HCT116 (cell line): Measurements from ENCODE around the gene BNC1. TPM values are rescaled to one million over a fixed set of nuclear protein-coding genes. Genes with fewer than 3 reads are reported as not detected.
"Not testable (repeated sequence)": the region's sequence is repeated elsewhere in the genome, so short reads cannot be mapped to it uniquely, and the experiment has no call there.

Experiments
- ATAC-seq: fragments of 200-7000 bp; cut with Tn5 transposase; 2 replicates; pipeline ENCODE4 v1.9.1; 2020; ENCODE audit warnings: mild to moderate bottlenecking, moderate library complexity
- BruUV-seq: library from RNA; stranded (reverse); fragments of 400-500 nt; replicated peaks from 2 replicates; lab custom pipeline; 2021; lab: Mats Ljungman, UMichigan
- CTCF ChIA-PET: fragments of 300-600 bp; sonication (Branson Sonifier 250); formaldehyde crosslinking; loops from one replicate; lab custom pipeline; 2021; ENCODE audit warnings: antibody characterized with exemption; lab: Charles Lee
- POLR2A ChIA-PET: fragments of 300-600, 350-600 bp; sonication (Branson Sonifier 250); formaldehyde crosslinking; loops from one replicate; lab custom pipeline; 2021; ENCODE audit warnings: antibody characterized with exemption; lab: Charles Lee
- RAD21 ChIA-PET, 2 experiments: fragments of 300-600 bp; sonication (Branson Sonifier 250); formaldehyde crosslinking; loops; one replicate each; lab custom pipeline; 2023; ENCODE audit warnings: low total read pairs in 2 of 2; ENCODE audit not compliant: uncharacterized antibody in 2 of 2, unreplicated experiment in 2 of 2, low non-redundant PET in 1 of 2; lab: Charles Lee
- DNase-seq: peaks from one replicate; pipeline ENCODE4 v3.0.0-alpha.2; 2010; ENCODE audit warnings: low read depth, low spot score
- H2AFZ ChIP-seq: fragments of 200-600 bp; shearing (Covaris generic), sonication (generic); 2 replicates; pipeline ENCODE4 v1.6.1; 2017; ENCODE audit warnings: low read depth, mixed run types, mixed read lengths, antibody characterized with exemption, low read length; ENCODE audit not compliant: poor library complexity, severe bottlenecking
- H3K27ac ChIP-seq: 2 replicates; pipeline ENCODE4 v1.5.1; 2012; ENCODE audit warnings: low read depth, low read length
- H3K27me3 ChIP-seq: fragments of 200-600 bp; sonication (generic); 2 replicates; pipeline ENCODE4 v1.6.1; 2016; ENCODE audit warnings: mixed run types, low read length, mixed read lengths; ENCODE audit not compliant: insufficient read depth
- H3K36me3 ChIP-seq, 2 experiments: fragments of 200-500 bp in 1 of 2; fragments of 200-600 bp in 1 of 2; sonication (Bioruptor generic) in 1 of 2; sonication (generic) in 1 of 2; 2 replicates each; pipeline versions ENCODE4 v1.5.1 to v1.6.1; 2014 to 2016; ENCODE audit warnings: low read length in 2 of 2, inconsistent platforms in 1 of 2, mixed read lengths in 1 of 2, mixed run types in 1 of 2; ENCODE audit not compliant: insufficient read depth in 2 of 2, control insufficient read depth in 1 of 2
- H3K4me1 ChIP-seq, 2 experiments: fragments of 200-600 bp in 1 of 2; sonication (generic) in 1 of 2; 2 replicates each; pipeline versions ENCODE4 v1.5.1 to v1.6.1; 2012 to 2017; ENCODE audit warnings: low read length in 2 of 2, inconsistent platforms in 1 of 2, mild to moderate bottlenecking in 1 of 2, mixed read lengths in 1 of 2, mixed run types in 1 of 2, moderate library complexity in 1 of 2; ENCODE audit not compliant: insufficient read depth in 2 of 2, control insufficient read depth in 1 of 2
- H3K4me2 ChIP-seq: fragments of 200-600 bp; sonication (generic); 2 replicates; pipeline ENCODE4 v1.6.1; 2017; ENCODE audit warnings: mixed run types, low read length, mixed read lengths
- H3K4me3 ChIP-seq, 2 experiments: fragments of 200-600 bp in 1 of 2; sonication (generic) in 1 of 2; replicated peaks in 1 of 2; 2 replicates each; pipeline ENCODE4 v1.5.1; 2011 to 2016; ENCODE audit warnings: low read length in 2 of 2, control low read depth in 1 of 2, low read depth in 1 of 2, mild to moderate bottlenecking in 1 of 2, mixed read lengths in 1 of 2, mixed run types in 1 of 2
- H3K79me2 ChIP-seq: fragments of 200-600 bp; sonication (generic); 2 replicates; pipeline ENCODE4 v1.6.1; 2017; ENCODE audit warnings: mild to moderate bottlenecking, mixed run types, low read length, moderate library complexity, mixed read lengths; ENCODE audit not compliant: insufficient read depth
- H3K9ac ChIP-seq: fragments of 200-600 bp; sonication (generic); 2 replicates; pipeline ENCODE4 v1.6.1; 2016; ENCODE audit warnings: low read length, mixed read lengths
- H3K9me2 ChIP-seq: fragments of 200-600 bp; sonication (generic), shearing (Covaris generic); 2 replicates; pipeline ENCODE4 v1.6.1; 2017; ENCODE audit warnings: mixed run types, mild to moderate bottlenecking, moderate library complexity; ENCODE audit not compliant: insufficient read depth
- H3K9me3 ChIP-seq, 2 experiments: fragments of 200-500 bp in 1 of 2; fragments of 200-600 bp in 1 of 2; sonication (Bioruptor generic) in 1 of 2; sonication (generic) in 1 of 2; 2 replicates each; pipeline ENCODE4 v1.6.1; 2014 to 2017; ENCODE audit warnings: low read length in 2 of 2, mixed read lengths in 2 of 2, inconsistent platforms in 1 of 2, low read depth in 1 of 2, mild to moderate bottlenecking in 1 of 2, mixed run types in 1 of 2, moderate library complexity in 1 of 2; ENCODE audit not compliant: control insufficient read depth in 1 of 2, insufficient read depth in 1 of 2
- H4K20me1 ChIP-seq: fragments of 200-600 bp; sonication (generic), shearing (Covaris generic); 2 replicates; pipeline ENCODE4 v1.6.1; 2017; ENCODE audit warnings: mixed run types, mild to moderate bottlenecking, moderate library complexity; ENCODE audit not compliant: insufficient read depth
- CEBPB ChIP-seq: IDR thresholded peaks from 2 replicates; pipeline ENCODE4 v1.6.1; 2012; ENCODE audit warnings: low read depth
- FOSL1 ChIP-seq: IDR thresholded peaks from 2 replicates; pipeline ENCODE4 v1.6.1; 2012; ENCODE audit warnings: low read depth
- REST ChIP-seq: IDR thresholded peaks from 2 replicates; pipeline ENCODE4 v1.6.1; 2012; ENCODE audit warnings: low read depth
- SIN3A ChIP-seq: IDR thresholded peaks from 2 replicates; pipeline ENCODE4 v1.6.1; 2012; ENCODE audit warnings: low read depth
- SP1 ChIP-seq: IDR thresholded peaks from 2 replicates; pipeline ENCODE4 v1.6.1; 2012; ENCODE audit warnings: low read depth
- ZBTB33 ChIP-seq: IDR thresholded peaks from 2 replicates; pipeline ENCODE4 v1.6.1; 2011; ENCODE audit warnings: mild to moderate bottlenecking, low read length, moderate library complexity; ENCODE audit not compliant: insufficient replicate concordance; ENCODE audit errors: extremely low read depth
- intact Hi-C: fragments of 100-400 bp; cut with micrococcal nuclease; formaldehyde crosslinking; loops from 2 replicates; pipeline ENCODE4 v1.10.0; 2022
- total RNA-seq: library from RNA; stranded (reverse); gene quantifications from one replicate; pipeline ENCODE4 v1.2.1, GENCODE V29; 2021; ENCODE audit not compliant: unreplicated experiment

BNC1 gene
- total RNA-seq, 1 experiment from 2014 or later, result not detected

GRCh38 chr15:83262181-83262580, 22.3 kb downstream of the BNC1 start:
- H3K79me2 ChIP-seq, H3K9me2 ChIP-seq, ATAC-seq, H3K4me3 ChIP-seq, H3K9me3 ChIP-seq, H2AFZ ChIP-seq, BruUV-seq, H3K27ac ChIP-seq, H3K27me3 ChIP-seq, POLR2A ChIA-PET, DNase-seq, CTCF ChIA-PET, H4K20me1 ChIP-seq, intact Hi-C loops, H3K9ac ChIP-seq, H3K36me3 ChIP-seq, H3K4me1 ChIP-seq, H3K4me2 ChIP-seq, RAD21 ChIA-PET: not testable (repeated sequence)

- Histone ChIP-seq H3K4me2 (no peak overlapping the region), H2AFZ (no peak overlapping the region), H3K9me2 (no peaks in the 10 kb centered on the region), H4K20me1 (no peaks in the 10 kb centered on the region), H3K9ac (no peak overlapping the region), H3K27me3 (no peaks in the 10 kb centered on the region), H3K79me2 (no peaks in the 10 kb centered on the region), H3K36me3 (no peaks in the 10 kb centered on the region), H3K9me3 (no peaks in the 10 kb centered on the region), H3K27ac (no peak overlapping the region), H3K4me1 (no peaks in the 10 kb centered on the region), H3K4me3 (no peak overlapping the region)
- TF ChIP-seq SP1 (no peak), SIN3A (no peak), FOSL1 (no peak), CEBPB (no peak), ZBTB33 (no peak), REST (no peak)
- no peak for DNase-seq
- BruUV-seq, result no TSS peak
- ATAC-seq, result no peak
- ChIA-PET RAD21 (no interaction called here), POLR2A (no interaction called here), CTCF (no interaction called here)
- intact Hi-C loops, result no loop called here
These were observed 33.7 kb downstream of the BNC1 start for GRCh38 chr15:83250781-83251180.
